Body of pancreas (tissue), 4 donors: Measurements from ENCODE around the gene SH3PXD2B. TPM values are rescaled to one million over a fixed set of nuclear protein-coding genes. Genes with fewer than 3 reads are reported as not detected.
"Not testable (repeated sequence)": the region's sequence is repeated elsewhere in the genome, so short reads cannot be mapped to it uniquely, and the experiment has no call there.

Source experiments
- ATAC-seq: fragments of 150-250 bp; one replicate; pipeline ENCODE4 v1.9.1; 2016
- DNase-seq, 4 donors: peaks; one replicate each; pipeline ENCODE4 v3.0.0-alpha.2; 2019
- H3K27ac ChIP-seq, 4 donors: fragments of 200-600 bp; sonication (generic); 1 replicate in 3 of 4; 2 replicates in 1 of 4; pipeline versions ENCODE4 v1.5.1 to v1.6.1; 2016 to 2019; ENCODE audit warnings: mild to moderate bottlenecking in 1 of 4, mixed read lengths in 1 of 4, moderate library complexity in 1 of 4
- H3K27me3 ChIP-seq, 2 donors: fragments of 200-600 bp; sonication (generic); one replicate each; pipeline ENCODE4 v1.6.0; 2016; ENCODE audit warnings: mild to moderate bottlenecking in 1 of 2
- H3K36me3 ChIP-seq, 2 donors: fragments of 200-600 bp; sonication (generic); replicated peaks in 1 of 2; 2 replicates each; pipeline ENCODE4 v1.5.1; 2016; ENCODE audit warnings: low read depth in 2 of 2; ENCODE audit not compliant: insufficient read depth in 1 of 2
- H3K4me1 ChIP-seq: fragments of 200-600 bp; sonication (generic); one replicate; pipeline ENCODE4 v1.6.0; 2016
- H3K4me3 ChIP-seq, 2 donors: fragments of 200-600 bp; sonication (generic); 1 replicate in 1 of 2; 2 replicates in 1 of 2; pipeline ENCODE4 v1.5.1; 2016 to 2019
- H3K9me3 ChIP-seq, 3 donors: fragments of 200-600 bp; sonication (generic); 1 replicate in 2 of 3; 2 replicates in 1 of 3; pipeline ENCODE4 v1.5.1; 2016
- POLR2A ChIP-seq, 3 donors: fragments of 450-650 bp; IDR thresholded peaks; one replicate each; pipeline ENCODE4 v1.6.1; 2016; ENCODE audit warnings: antibody characterized with exemption in 3 of 3, mild to moderate bottlenecking in 2 of 3
- WGBS, 2 donors: methylation state at CpG; one replicate each; pipeline ENCODE4 v1.1.5; 2017; 5-methylcytosine and 5-hydroxymethylcytosine counted together
- intact Hi-C: fragments of 100-400 bp; cut with DNase I; formaldehyde crosslinking; loops from one replicate; pipeline ENCODE4 v1.15.1; 2023
- total RNA-seq, 2 donors: library from RNA; depleted of rRNA; stranded (reverse); fragments of >200 nt; gene quantifications; one replicate each; pipeline ENCODE4 v1.1.0, GENCODE V29; 2016
- TF ChIP-seq, protein P1 (sequence below), 7 experiments: fragments of 450-650 bp in 4 of 7; fragments of 200-600 bp in 3 of 7; sonication (generic) in 3 of 7; IDR thresholded peaks; one replicate each; pipeline ENCODE4 v1.5.1; 2016 to 2019; ENCODE audit warnings: antibody characterized with exemption in 7 of 7

Gene SH3PXD2B
- total RNA-seq, 2 donors from 2014 or later, result 9.9 to 16.9 TPM

DNA sequence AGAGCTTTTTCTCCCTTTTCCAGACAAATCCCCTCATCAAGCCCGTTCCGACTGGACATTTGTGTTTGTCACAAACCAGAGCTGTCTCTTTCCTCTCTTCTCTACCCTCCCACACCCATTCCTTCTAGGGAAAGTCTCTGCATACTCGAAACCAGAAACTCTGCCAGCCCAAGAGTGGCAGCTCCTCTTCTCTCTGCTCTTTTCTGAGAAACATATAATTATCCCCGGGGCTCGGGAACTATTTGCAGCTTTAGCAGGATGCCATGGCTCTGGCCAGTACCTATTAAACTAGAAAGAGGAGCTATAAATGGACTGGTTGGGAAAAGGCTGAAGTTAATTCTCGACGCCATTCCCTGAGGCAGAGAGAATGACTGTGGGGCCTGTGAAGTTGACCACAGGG is 82.6 kb downstream of the SH3PXD2B start:
- H3K36me3 ChIP-seq, result no peaks in the 10 kb centered on the region
- no peaks in the 10 kb centered on the region for H3K27me3 ChIP-seq
- DNase-seq, result no peak
- no peak overlapping the region for H3K27ac ChIP-seq
- H3K4me3 ChIP-seq, result no peak overlapping the region
- TF ChIP-seq, protein P1, sequence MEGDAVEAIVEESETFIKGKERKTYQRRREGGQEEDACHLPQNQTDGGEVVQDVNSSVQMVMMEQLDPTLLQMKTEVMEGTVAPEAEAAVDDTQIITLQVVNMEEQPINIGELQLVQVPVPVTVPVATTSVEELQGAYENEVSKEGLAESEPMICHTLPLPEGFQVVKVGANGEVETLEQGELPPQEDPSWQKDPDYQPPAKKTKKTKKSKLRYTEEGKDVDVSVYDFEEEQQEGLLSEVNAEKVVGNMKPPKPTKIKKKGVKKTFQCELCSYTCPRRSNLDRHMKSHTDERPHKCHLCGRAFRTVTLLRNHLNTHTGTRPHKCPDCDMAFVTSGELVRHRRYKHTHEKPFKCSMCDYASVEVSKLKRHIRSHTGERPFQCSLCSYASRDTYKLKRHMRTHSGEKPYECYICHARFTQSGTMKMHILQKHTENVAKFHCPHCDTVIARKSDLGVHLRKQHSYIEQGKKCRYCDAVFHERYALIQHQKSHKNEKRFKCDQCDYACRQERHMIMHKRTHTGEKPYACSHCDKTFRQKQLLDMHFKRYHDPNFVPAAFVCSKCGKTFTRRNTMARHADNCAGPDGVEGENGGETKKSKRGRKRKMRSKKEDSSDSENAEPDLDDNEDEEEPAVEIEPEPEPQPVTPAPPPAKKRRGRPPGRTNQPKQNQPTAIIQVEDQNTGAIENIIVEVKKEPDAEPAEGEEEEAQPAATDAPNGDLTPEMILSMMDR (IDR thresholded peaks at IDR 0.05), result no peak
- TF ChIP-seq POLR2A (IDR thresholded peaks at IDR 0.05), result no peak
- H3K4me1 ChIP-seq, result no peaks in the 10 kb centered on the region
- H3K9me3 ChIP-seq, result no peaks in the 10 kb centered on the region
- 94 to 100% methylated on average over 7 of the region's 7 CpGs for WGBS, 2 donors
- ATAC-seq, result no peak
- intact Hi-C loops, result no loop called here

DNA sequence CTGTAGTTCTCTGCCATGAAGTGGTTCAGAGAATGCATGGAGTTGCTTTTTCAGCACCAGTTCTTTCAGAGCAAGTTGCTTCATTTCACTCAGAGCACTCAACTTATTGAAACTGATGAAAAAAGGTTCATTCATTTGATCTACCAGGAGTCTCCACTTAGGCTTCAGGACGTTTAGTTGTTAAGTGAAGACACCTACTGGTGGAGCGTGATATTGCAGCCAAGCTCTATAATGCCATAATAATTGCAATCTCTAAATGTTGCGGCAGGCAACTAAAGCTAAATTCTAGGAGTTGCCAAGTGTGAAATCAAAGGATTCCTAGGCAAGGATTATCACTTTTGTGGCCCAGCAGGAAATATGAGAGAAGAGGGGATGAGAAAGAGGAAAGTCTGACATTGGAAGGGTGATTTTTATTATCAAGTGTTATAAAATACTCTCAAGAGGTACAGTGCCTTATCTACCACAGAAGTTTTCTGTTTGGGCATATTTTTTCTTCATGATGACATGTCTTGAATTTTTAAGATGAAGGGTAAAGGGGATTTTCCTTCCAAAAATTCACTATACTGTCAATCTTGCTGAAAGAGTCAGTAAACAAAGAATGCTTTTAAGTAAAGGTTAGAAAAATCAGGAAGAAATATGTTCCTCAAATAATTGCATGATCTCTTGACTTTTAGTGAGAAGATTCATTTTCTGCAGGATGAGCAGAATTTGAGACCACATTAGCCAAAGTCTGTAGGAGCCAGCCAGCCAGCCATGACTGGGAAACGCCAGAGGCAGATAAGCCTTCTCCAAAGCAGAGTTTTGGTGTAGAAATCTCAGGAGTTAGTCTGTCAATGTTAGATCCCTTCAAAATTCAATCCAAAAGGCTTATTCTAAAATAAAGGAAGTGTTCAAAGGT is 83.4 kb downstream of the SH3PXD2B start:
- no peak overlapping the region for H3K27ac ChIP-seq
- peak; percentile 40 to 72 (median 65) for DNase-seq
- no peaks in the 10 kb centered on the region for H3K27me3 ChIP-seq
- no peaks in the 10 kb centered on the region for H3K9me3 ChIP-seq
- H3K36me3 ChIP-seq, result no peaks in the 10 kb centered on the region
- H3K4me1 ChIP-seq, result no peaks in the 10 kb centered on the region
- intact Hi-C loops, result no loop called here
- H3K4me3 ChIP-seq, result no peak overlapping the region
- ATAC-seq, result no peak
- 54% methylated on average over 4 of the region's 4 CpGs for WGBS, 2 donors
- TF ChIP-seq, protein P1 (IDR thresholded peaks at IDR 0.05), result peak in 6 of 7 experiments; percentile 46 to 65 (median 54)
- no peak for TF ChIP-seq POLR2A (IDR thresholded peaks at IDR 0.05)

DNA sequence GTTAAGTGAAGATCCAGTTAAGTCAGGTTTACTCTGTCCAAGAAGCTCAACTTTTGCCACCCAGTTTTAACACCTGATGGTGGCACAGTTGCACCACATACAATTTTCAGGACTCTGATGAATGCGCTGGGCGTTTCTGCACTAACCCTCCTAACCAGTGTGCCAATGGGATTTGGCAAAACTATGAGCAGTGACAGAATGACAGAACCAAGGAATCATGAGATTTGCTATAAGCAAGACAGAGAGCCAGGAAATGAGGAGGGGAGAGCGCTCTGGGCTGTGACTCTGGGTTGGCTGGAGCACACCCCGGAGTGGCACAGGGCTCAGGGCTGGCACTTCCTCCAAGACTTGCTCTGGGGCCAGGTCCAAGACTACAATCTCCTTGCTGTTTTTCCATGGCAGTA is 84.1 kb downstream of the SH3PXD2B start:
- DNase-seq, result no peak
- Histone ChIP-seq H3K36me3 (no peaks in the 10 kb centered on the region), H3K9me3 (no peaks in the 10 kb centered on the region), H3K27me3 (no peaks in the 10 kb centered on the region), H3K4me3 (no peak overlapping the region), H3K27ac (no peak overlapping the region), H3K4me1 (no peaks in the 10 kb centered on the region)
- intact Hi-C loops, result no loop called here
- no peak for TF ChIP-seq POLR2A (IDR thresholded peaks at IDR 0.05)
- TF ChIP-seq, protein P1 (IDR thresholded peaks at IDR 0.05), result no peak
- ATAC-seq, result no peak
- WGBS, 2 donors, result 73 to 78% methylated on average over 4 of the region's 4 CpGs

DNA sequence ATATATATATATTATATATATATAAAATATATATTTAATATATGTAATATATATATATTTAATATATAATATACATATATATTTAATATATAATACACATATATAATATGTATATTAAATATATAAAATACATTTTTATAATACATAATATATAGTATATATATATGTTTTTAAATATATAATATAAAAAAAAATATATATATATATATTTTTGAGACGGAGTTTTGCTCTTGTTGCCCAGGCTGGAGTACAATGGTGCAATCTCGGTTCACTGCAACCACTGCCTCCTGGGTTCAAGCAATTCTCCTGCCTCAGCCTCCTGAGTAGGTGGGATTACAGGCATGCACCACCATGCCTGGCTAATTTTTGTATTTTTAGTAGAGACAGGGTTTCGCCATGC is 85.6 kb downstream of the SH3PXD2B start:
- 91 to 97% methylated on average over 3 of the region's 3 CpGs for WGBS, 2 donors
- ATAC-seq, H3K27me3 ChIP-seq, H3K4me1 ChIP-seq, H3K27ac ChIP-seq, H3K9me3 ChIP-seq, DNase-seq, H3K36me3 ChIP-seq, H3K4me3 ChIP-seq, intact Hi-C loops: not testable (repeated sequence)

- intact Hi-C loops, result no loop called here
- WGBS, 2 donors, result 91% methylated on average over 4 of the region's 4 CpGs
- H3K27ac ChIP-seq, result no peak overlapping the region
- H3K4me3 ChIP-seq, result no peak overlapping the region
- DNase-seq (no peak), ATAC-seq (no peak)
- H3K36me3 ChIP-seq, result no peaks in the 10 kb centered on the region
- no peaks in the 10 kb centered on the region for H3K9me3 ChIP-seq
- no peaks in the 10 kb centered on the region for H3K27me3 ChIP-seq
- TF ChIP-seq, protein P1 (IDR thresholded peaks at IDR 0.05), result no peak
- TF ChIP-seq POLR2A (IDR thresholded peaks at IDR 0.05), result no peak
- no peaks in the 10 kb centered on the region for H3K4me1 ChIP-seq
These were observed 88.2 kb downstream of the SH3PXD2B start for GRCh38 chr5:172365948-172366608.
